Occipital lobe (tissue), 2 donors: ENCODE data around the gene MMP21. TPM values are rescaled to one million over a fixed set of nuclear protein-coding genes. Genes with fewer than 3 reads are reported as not detected.

Source experiments
- DNase-seq: peaks from one replicate; lab custom pipeline; 2025; lab: John Stamatoyannopoulos, UW
- total RNA-seq: library from RNA; depleted of rRNA; stranded (reverse); fragments of >200 nt; gene quantifications from one replicate; pipeline ENCODE4 v1.2.3, GENCODE V29; 2014

The MMP21 gene, protein sequence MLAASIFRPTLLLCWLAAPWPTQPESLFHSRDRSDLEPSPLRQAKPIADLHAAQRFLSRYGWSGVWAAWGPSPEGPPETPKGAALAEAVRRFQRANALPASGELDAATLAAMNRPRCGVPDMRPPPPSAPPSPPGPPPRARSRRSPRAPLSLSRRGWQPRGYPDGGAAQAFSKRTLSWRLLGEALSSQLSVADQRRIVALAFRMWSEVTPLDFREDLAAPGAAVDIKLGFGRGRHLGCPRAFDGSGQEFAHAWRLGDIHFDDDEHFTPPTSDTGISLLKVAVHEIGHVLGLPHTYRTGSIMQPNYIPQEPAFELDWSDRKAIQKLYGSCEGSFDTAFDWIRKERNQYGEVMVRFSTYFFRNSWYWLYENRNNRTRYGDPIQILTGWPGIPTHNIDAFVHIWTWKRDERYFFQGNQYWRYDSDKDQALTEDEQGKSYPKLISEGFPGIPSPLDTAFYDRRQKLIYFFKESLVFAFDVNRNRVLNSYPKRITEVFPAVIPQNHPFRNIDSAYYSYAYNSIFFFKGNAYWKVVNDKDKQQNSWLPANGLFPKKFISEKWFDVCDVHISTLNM
- not detected for total RNA-seq

DNA sequence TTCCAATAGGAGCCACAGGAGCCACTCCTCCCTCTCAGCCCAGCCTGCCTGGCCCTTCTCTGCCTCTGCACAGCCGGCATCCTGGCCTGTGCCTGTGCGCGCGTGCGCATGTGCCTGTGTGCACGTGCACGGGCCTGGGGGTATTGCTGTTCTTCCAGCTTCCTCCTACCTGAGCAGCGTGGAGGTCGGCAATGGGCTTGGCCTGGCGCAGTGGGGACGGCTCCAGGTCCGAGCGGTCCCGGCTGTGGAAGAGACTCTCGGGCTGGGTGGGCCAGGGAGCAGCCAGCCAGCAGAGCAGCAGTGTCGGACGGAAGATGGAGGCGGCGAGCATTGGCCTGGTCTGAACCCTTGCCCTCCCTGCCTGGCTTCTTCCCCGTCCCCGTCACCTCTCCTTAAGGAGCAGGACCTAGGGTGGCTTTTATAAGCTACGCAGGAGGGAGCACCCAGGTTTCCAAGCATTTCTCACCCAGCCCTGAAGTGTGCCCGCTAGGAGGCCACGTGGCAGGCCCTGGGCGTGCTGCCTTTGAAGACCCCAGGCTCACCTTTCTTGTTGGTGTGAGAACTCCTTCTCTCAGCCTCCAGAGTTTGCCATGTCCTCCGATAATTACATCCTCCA is at the start of gene MMP21:
Gene MMP21 (minus strand): TSS at position 331 of the 616 bp plus-strand sequence. CDS start 0 bp downstream, at position 331.
- no peak for DNase-seq

- DNase-seq, result no peak
These were observed 49.1 kb upstream of the MMP21 start for GRCh38 chr10:125824736-125825135.

DNA sequence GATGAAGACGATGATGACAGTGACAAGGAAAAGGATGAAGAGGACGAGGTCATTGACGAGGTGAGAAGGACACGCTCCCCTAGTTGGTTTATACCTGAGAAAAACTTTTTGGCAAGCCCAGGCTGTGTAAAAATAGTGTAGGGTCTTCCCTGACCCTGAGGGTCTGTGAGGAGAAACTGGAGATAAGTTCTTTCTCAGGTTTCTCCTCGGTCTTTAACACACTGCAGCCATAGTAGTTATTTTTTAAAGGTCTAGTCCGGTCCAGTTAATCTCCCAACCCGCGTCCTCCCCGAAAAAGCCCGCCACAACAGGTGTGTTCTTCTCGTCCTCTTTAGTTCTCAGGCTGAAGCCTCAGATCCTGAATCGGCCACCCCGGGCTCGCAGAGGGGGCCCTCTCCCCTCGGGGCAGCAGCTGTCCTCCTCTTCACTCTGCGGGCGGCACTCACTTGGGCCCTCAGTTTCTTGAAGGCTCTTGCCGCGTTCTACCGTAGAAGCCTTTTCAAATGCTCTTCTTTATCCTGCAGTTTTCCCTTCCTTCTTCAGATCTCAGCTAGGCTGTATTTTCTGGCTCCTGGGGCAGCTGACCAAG is 48.1 kb upstream of the MMP21 start:
- DNase-seq, result no peak

DNA sequence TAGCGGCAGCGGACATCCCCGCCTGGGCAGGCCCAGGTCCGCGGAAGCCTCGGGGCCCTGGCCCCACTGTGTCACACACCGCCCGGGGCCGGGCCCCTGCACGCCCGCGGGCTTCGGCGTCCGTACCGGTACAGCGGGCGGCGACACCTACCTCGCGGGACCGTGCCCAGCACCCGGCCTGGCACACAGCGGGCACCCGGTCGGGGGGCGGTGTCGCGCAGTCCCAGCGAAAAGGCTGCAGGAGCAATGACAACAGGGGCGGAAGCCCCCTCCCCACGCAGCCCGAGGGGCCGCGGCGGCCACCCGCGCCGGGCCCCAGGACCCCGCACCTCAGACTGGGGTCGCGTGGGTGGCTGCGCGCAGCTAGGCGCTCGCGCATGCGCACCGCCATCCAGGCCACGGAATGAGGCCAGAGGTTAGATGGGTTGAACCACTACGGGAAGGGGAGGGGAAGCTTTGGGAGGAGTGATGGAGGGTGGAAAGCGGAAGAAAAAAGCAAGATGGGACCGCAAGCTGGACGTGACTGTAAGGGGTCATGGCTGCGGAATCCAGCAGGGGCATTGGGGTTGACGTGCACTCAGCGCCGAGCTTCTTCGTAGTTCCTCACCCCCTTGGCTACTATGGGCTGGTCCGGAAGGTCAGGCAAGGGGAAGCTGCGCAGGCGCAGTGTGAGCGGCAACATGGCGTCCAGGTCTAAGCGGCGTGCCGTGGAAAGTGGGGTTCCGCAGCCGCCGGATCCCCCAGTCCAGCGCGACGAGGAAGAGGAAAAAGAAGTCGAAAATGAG is 47.4 kb upstream of the MMP21 start, which contains the start of the genes BCCIP and UROS:
Gene BCCIP (plus strand): TSS at position 669 of the 785 bp plus-strand sequence. CDS start 12 bp downstream, at position 681.
Gene UROS (minus strand): TSS at position 381 of the 785 bp plus-strand sequence. CDS start 6,759 bp downstream, outside the sequence.
- peak; percentile 87 for DNase-seq

DNA sequence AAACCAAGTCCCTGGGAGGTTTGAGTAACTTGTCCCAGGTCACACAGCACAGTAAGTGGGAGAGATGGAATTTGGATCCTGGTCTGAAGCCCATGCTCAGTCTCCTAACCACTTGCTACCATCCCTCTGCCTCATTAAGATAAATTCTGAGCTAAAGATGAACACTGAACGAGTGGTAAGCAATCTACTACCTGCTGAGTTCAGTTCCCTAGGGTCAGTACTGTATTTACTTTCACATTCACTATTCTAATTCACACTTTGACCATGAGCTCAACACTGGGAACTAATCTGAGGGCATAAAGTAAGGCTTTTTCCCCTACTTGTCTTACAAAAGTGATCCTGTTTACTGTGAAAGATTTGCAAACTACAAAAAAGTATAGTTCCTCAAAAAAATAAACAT is 45.1 kb upstream of the MMP21 start:
- no peak for DNase-seq

GRCh38 chr10:125817337-125817946 is 41.8 kb upstream of the MMP21 start:
- no peak for DNase-seq

DNA sequence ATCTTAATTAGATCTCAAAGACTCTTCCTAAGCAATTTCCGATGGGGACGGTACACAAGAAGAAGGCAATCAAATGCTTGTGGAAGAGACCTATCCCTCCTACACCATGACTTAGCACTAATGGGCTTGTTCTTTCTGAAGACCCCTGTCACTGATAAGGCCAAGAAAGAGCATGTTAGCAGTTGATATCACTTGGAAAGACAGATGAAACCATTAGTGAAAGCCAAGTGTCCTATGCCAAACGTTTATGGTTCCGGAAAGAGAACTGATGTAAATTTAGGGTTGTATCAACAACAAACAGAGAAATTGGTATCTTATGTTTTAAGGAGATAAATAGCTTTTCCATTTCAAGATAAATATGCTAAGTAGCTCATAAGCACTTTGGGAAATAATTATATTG is 40.9 kb upstream of the MMP21 start:
- DNase-seq, result no peak

DNA sequence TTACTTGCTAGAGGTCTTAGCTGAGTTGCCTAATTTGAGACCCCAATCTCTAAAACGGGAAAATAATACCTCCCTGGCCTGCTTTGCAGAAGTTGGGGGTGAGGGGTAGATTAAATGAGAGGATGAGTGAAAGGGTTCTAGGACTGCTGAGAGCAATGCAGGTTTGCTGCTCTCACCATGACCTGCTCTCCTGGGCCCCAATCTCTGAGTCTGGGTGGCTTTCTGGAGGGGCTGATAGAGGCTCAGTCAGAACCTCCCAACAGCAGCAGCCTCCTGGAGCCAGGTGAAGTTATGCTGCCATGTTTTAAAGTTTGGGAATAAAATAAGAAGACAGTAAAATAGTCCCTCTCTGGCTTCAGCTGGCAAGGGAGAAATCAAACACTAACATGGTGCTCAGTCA is 40.1 kb upstream of the MMP21 start:
- no peak for DNase-seq

GRCh38 chr10:125812128-125812750 is 36.6 kb upstream of the MMP21 start:
- no peak for DNase-seq

GRCh38 chr10:125811251-125811650 is 35.6 kb upstream of the MMP21 start:
- DNase-seq, result no peak

DNA sequence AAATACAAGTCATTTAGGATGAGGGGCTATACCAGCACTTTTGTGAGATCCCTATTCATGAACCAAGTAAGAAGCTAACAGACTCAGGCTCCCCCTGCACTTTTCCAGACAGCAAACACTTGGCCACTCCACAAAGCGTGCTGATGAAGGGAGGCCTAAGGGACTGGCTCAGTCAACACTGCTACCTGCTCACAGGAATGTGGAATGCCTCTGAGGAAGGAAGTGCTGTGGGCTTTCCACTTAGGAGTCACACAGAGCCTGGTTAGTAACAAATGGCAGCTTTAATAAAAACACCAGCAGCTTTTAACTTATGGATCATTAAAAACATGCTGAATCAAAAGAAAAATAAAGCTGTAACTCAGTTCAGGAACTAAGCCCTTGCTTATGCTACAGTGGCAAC is 32.4 kb upstream of the MMP21 start:
- DNase-seq, result no peak

- no peak for DNase-seq
These were observed 27.1 kb upstream of the MMP21 start for GRCh38 chr10:125802739-125803138.

GRCh38 chr10:125802131-125802530 is 26.5 kb upstream of the MMP21 start:
- DNase-seq, result no peak

- DNase-seq, result no peak
These were observed 26.0 kb upstream of the MMP21 start for GRCh38 chr10:125801574-125801973.

DNA sequence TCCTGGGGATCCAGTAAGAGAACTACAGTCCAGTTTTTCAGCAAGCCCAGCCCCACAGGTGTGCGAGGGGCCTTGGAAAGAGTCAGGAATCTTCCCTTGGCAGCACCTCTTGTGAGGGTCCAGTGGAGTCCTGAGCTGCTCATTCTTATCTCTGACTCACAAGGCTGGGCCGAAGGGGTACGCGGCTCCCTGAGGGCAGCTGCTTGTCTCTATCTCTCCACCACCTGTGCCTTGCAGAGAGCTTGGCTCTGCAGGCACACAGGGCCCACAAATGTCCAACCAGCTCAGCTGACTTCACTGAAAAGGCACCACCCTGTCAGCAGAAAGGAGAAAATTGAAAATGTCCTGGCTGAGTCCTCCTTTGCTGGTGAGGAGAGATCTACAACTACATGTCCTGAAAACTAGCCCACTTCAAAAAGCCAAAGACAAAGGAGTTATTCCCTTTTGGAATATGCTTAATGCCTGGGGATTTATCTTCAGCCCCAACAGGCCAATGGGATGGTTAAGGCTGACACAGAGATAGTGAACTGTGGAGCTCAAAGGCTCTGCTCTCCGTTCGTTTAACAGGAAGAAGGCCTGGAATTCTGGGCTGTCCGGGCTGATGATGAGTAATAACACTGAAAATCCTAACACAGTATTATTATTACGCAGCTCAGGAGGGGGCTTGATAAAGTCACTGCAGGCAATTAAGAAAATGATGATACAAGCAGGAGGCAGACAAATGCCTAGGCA is 24.0 kb upstream of the MMP21 start:
- DNase-seq, result no peak

DNA sequence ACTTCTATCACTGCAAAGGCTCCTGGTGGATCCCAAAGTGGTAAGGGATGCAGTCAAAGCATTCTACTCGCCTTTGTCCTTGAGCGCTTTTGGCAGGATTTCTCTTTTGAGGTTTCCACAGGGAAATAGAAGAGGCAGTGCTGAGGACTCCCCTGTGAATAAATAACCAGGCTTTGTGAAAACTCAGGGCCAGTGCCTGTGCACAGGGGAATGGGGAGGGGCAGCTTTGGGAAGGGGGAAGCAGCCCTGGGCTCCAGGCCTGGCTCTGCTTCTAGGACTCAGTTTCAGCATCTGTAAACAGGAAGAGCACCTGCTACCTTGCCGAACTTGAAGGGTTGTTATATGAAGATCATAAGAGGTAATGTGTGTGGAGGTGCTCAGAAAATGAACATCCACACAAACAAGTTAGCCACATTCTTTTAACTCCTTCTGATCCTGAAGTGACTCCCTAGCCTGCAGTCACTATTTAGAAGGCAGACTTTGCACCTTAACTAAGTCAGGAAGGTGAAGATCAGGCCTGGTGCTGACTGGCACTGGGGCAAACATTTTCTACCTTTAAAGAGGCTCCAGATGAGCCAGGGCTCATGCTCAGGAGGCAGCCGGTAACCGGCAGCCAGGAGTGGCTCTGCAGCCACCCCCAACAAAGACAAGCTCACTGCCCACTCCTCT is 22.5 kb upstream of the MMP21 start:
- DNase-seq, result no peak

DNA sequence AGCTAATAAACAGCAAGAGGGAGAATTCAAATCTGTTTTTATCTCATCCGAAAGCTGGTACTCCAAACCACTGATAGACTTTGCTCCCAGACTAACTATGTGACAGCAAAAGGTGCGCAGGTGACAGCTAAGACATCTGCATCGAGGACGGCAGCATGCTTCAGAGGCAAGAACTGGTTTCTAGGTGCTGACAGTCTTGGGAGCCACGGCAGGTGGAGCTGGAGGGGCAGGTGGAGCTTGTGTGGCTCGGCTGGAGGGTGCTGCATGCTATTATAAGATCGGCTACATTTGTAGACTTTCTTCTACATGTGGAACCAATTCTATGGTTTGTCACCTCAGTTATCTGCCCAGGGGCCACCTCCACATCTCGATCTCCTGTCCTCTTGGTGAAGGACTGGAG is 21.8 kb upstream of the MMP21 start:
- DNase-seq, result no peak

DNA sequence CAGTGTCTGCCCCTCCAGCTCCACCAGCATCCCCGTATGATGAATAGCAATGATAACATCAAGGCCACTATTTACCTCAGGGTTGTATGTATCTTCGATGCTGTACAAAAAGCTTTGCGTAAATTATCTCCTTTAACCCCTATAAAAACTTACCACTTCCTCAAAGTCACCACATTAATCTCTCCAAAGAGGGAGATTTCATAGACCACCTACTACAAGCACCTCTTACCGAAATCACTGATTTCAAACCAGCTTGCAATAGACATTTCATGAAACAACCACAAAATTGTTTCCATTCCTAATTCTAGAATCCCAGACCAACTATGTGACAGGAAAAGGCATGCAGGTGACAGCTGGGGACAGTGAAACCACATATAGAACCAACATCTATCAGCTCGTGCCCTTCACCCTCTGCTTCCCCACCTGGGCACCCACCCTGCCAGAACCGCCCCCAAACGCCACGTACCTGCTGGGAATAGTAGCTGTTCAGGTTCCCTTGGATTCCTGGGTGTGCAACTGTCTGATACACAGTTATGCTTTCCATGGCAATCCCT is 20.1 kb upstream of the MMP21 start:
- DNase-seq, result no peak

- DNase-seq, result peak; percentile 76
These were observed 19.5 kb upstream of the MMP21 start for GRCh38 chr10:125795128-125795527.
